CD4-positive, alpha-beta T cell (primary cell): ENCODE results near the gene SH3D19. TPM values are rescaled to one million over a fixed set of nuclear protein-coding genes. Genes with fewer than 3 reads are reported as not detected.

Experiments
- ATAC-seq: fragments of 200-7000 bp; cut with Tn5 transposase; one replicate; pipeline ENCODE4 v1.10.0; 2022; ENCODE audit warnings: mild to moderate bottlenecking; ENCODE audit not compliant: poor library complexity
- CTCF ChIA-PET: fragments of 350-600 bp; sonication (Branson Sonifier 250); formaldehyde crosslinking; loops from one replicate; lab custom pipeline; 2021; ENCODE audit warnings: antibody characterized with exemption, inconsistent platforms; lab: Charles Lee
- POLR2A ChIA-PET: fragments of 350-600 bp; sonication (Branson Sonifier 250); formaldehyde crosslinking; loops from one replicate; lab custom pipeline; 2021; ENCODE audit warnings: antibody characterized with exemption, inconsistent platforms; lab: Charles Lee
- DNase-seq, 14 experiments: peaks; one replicate each; pipeline ENCODE4 v3.0.0-alpha.2; 2013 to 2020; ENCODE audit warnings: mixed read lengths in 2 of 14
- H3K27ac ChIP-seq, 2 donors: one replicate each; pipeline versions ENCODE4 v1.5.1 to v1.7.0; 2013; ENCODE audit warnings: low read length in 2 of 2, low read depth in 1 of 2, mild to moderate bottlenecking in 1 of 2
- H3K27me3 ChIP-seq, 2 experiments: 1 replicate in 1 of 2; 2 replicates in 1 of 2; pipeline versions ENCODE4 v1.6.1 to v1.7.0; 2013; ENCODE audit warnings: low read length in 2 of 2, control low read depth in 1 of 2, mild to moderate bottlenecking in 1 of 2, moderate library complexity in 1 of 2; ENCODE audit not compliant: insufficient read depth in 2 of 2, control insufficient read depth in 1 of 2
- H3K36me3 ChIP-seq: one replicate; pipeline ENCODE4 v1.6.1; 2013; ENCODE audit warnings: low read length, control low read depth; ENCODE audit not compliant: insufficient read depth
- H3K4me1 ChIP-seq: one replicate; pipeline ENCODE4 v1.6.1; 2013; ENCODE audit warnings: low read length, control low read depth; ENCODE audit not compliant: insufficient read depth
- H3K4me3 ChIP-seq: one replicate; pipeline ENCODE4 v1.5.1; 2013; ENCODE audit warnings: mild to moderate bottlenecking, low read length, moderate library complexity
- H3K9me3 ChIP-seq, 2 experiments: 1 replicate in 1 of 2; 2 replicates in 1 of 2; pipeline versions ENCODE4 v1.6.1 to v1.7.0; 2013; ENCODE audit warnings: low read length in 2 of 2, mild to moderate bottlenecking in 2 of 2, control low read depth in 1 of 2, moderate library complexity in 1 of 2; ENCODE audit not compliant: control insufficient read depth in 1 of 2, insufficient read depth in 1 of 2
- H3K27ac Mint-ChIP-seq: one replicate; pipeline ENCODE4 v1.8.0; 2020; ENCODE audit warnings: mixed read lengths
- H3K27me3 Mint-ChIP-seq: one replicate; pipeline ENCODE4 v1.8.0; 2021; ENCODE audit warnings: mixed read lengths
- H3K36me3 Mint-ChIP-seq: one replicate; pipeline ENCODE4 v1.8.0; 2021; ENCODE audit warnings: low read depth, mixed read lengths
- H3K4me1 Mint-ChIP-seq: one replicate; pipeline ENCODE4 v1.8.0; 2021; ENCODE audit warnings: low read depth, mixed read lengths
- H3K4me3 Mint-ChIP-seq: one replicate; pipeline ENCODE4 v1.8.0; 2020; ENCODE audit warnings: mild to moderate bottlenecking, mixed read lengths
- H3K9me3 Mint-ChIP-seq: one replicate; pipeline ENCODE4 v1.8.0; 2020; ENCODE audit warnings: mixed read lengths
- CTCF ChIP-seq: fragments of 200-600 bp; IDR thresholded peaks from one replicate; pipeline ENCODE4 v1.8.0; 2022; ENCODE audit warnings: antibody characterized with exemption, mild to moderate bottlenecking
- intact Hi-C, 2 experiments: fragments of 100-400 bp; cut with DNase I in 1 of 2; cut with micrococcal nuclease in 1 of 2; formaldehyde crosslinking; loops; one replicate each; pipeline versions ENCODE4 v1.15.1 to v1.9.0; 2023 to 2025; cut with DNase I, micrococcal nuclease
- total RNA-seq, 174 experiments: library from RNA in 2 of 174; stranded (reverse) in 2 of 174; gene quantifications; one replicate each; pipeline ENCODE4 v1.2.3 and lab custom pipeline; 2021 to 2026

Gene SH3D19
- total RNA-seq, 2 experiments from 2014 or later: 0.27 TPM; not detected in 1

GRCh38 chr4:151217326-151217725 is 108.1 kb downstream of the SH3D19 start:
- Mint-ChIP-seq H3K27me3 (peaks cover 48% of the 10 kb centered on the region), H3K36me3 (no peaks in the 10 kb centered on the region), H3K4me1 (no peaks in the 10 kb centered on the region), H3K4me3 (no peak overlapping the region), H3K27ac (no peak overlapping the region), H3K9me3 (no peaks in the 10 kb centered on the region)
- POLR2A ChIA-PET: no interaction called here
- intact Hi-C loops: no loop called here
- no peak for ATAC-seq
- no peak for TF ChIP-seq CTCF
- no peak overlapping the region for H3K27ac ChIP-seq
- no peak overlapping the region for H3K4me3 ChIP-seq
- no peak for DNase-seq
- CTCF ChIA-PET: no interaction called here
- H3K4me1 ChIP-seq: no peaks in the 10 kb centered on the region
- H3K9me3 ChIP-seq: no peaks in the 10 kb centered on the region
- H3K27me3 ChIP-seq: peaks cover 0 to 10% of the 10 kb centered on the region in 2 experiments
- H3K36me3 ChIP-seq: no peaks in the 10 kb centered on the region

GRCh38 chr4:151215295-151215694 is 110.1 kb downstream of the SH3D19 start:
- peaks cover 0 to 10% of the 10 kb centered on the region in 2 experiments for H3K27me3 ChIP-seq
- intact Hi-C loops: no loop called here
- TF ChIP-seq CTCF: no peak
- H3K27ac Mint-ChIP-seq: no peak overlapping the region
- H3K27ac ChIP-seq: no peak overlapping the region
- no peaks in the 10 kb centered on the region for H3K4me1 ChIP-seq
- H3K36me3 Mint-ChIP-seq: no peaks in the 10 kb centered on the region
- no peak overlapping the region for H3K4me3 Mint-ChIP-seq
- H3K36me3 ChIP-seq: no peaks in the 10 kb centered on the region
- H3K4me3 ChIP-seq: no peak overlapping the region
- H3K9me3 ChIP-seq: no peaks in the 10 kb centered on the region
- ATAC-seq (no peak), DNase-seq (no peak)
- ChIA-PET POLR2A (no interaction called here), CTCF (interaction anchor here (1.1 kb wide), 1 partner anchor 10 kb away, joined by 3 read pairs; no protein-coding TSS in a partner anchor)
- no peaks in the 10 kb centered on the region for H3K9me3 Mint-ChIP-seq
- H3K27me3 Mint-ChIP-seq: peaks cover 32% of the 10 kb centered on the region
- H3K4me1 Mint-ChIP-seq: no peaks in the 10 kb centered on the region

GRCh38 chr4:151207868-151208267 is 117.5 kb downstream of the SH3D19 start:
- Histone ChIP-seq H3K36me3 (no peaks in the 10 kb centered on the region), H3K9me3 (no peaks in the 10 kb centered on the region), H3K27me3 (no peaks in the 10 kb centered on the region), H3K4me3 (no peak overlapping the region), H3K4me1 (no peaks in the 10 kb centered on the region), H3K27ac (no peak overlapping the region)
- ATAC-seq (no peak), DNase-seq (no peak)
- H3K27ac Mint-ChIP-seq: no peak overlapping the region
- H3K27me3 Mint-ChIP-seq: peaks cover 5% of the 10 kb centered on the region
- H3K36me3 Mint-ChIP-seq: no peaks in the 10 kb centered on the region
- no peaks in the 10 kb centered on the region for H3K4me1 Mint-ChIP-seq
- POLR2A ChIA-PET: interaction anchor here (0.6 kb wide), 1 partner anchor 425 kb away, joined by 3 read pairs; no protein-coding TSS in a partner anchor
- no peak overlapping the region for H3K4me3 Mint-ChIP-seq
- intact Hi-C loops: no loop called here
- CTCF ChIA-PET: no interaction called here
- no peaks in the 10 kb centered on the region for H3K9me3 Mint-ChIP-seq
- TF ChIP-seq CTCF: no peak
